Measurements from ENCODE around the gene NRIP1.
"Not testable (repeated sequence)": the region's sequence is repeated elsewhere in the genome, so short reads cannot be mapped to it uniquely, and the experiment has no call there.

NRIP1 gene

DNA sequence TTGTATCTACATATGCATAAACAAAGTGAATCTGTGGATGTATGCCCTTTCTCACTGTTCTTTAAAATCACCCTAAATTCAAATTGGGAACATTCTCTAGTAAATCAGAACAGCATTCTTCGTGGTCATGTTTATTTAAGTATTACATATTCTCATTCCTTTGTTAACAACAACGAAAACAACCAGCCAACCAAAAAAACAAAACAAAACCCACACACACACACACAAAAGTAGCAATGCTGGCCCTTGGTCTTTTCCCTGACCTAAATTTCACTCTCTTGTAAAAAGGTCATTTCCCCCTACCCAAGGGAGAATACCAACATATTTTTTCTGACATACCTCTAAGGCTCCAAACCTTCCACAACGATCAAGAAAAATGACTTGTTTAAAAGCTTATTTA is 102.6 kb downstream of the NRIP1 start:
- DNase-seq, result no peak

DNA sequence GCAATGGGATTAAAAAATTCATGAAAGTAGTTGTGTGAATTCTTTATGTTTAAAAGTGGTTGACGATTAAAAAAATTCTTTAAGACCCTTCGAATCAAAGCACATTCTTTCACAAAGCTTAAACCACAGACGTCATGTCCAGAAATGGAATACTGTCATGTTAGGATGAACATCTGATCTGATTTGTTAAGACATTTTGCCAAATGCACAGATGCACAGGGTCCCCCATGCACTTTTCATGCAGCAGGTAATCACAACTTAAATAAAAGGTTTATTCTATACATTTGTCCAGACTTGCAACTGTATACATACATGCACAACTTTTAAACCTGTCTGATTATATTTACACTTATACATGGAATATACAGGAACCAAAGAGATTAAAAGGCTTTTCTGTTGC is 103.3 kb downstream of the NRIP1 start:
- no peak for DNase-seq

DNA sequence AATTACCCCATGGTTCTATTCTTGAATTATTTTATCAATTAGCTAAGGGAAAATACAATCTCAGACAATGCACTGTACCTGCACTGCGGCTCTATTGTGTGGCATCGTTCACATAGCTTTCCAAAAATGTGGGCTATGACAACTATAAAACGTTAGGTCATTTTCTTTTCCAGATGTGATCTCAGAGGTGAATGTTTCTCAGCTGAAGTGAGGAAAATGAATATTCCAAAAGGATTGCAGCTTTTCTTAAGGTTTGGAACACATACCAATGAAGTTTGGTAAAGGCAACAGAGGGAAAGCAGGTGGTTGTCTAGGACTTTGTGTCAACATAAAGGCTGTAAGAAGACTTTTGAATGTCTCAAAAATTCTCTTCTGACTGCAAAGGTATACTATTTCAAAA is 105.5 kb downstream of the NRIP1 start:
- DNase-seq, result no peak

DNA sequence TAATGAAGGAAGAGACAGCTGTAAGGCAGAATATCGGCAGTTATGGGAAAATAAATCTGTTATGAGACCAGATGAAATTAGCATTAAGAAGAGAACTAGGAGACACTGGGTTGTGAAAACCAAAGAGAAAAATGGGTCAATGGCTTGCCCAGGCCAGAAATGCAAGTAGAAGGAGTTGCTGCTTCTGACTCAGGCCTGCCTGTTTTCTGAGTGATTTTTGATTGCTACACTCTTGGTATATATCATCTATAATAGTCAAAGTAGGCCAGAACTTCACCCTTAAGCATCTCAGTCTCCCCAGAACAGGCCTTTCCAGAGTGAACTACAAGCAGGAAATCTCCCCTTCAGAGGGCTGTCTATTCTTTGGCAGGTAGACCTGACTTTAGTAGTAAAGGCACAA is 107.0 kb downstream of the NRIP1 start:
- no peak for DNase-seq

DNA sequence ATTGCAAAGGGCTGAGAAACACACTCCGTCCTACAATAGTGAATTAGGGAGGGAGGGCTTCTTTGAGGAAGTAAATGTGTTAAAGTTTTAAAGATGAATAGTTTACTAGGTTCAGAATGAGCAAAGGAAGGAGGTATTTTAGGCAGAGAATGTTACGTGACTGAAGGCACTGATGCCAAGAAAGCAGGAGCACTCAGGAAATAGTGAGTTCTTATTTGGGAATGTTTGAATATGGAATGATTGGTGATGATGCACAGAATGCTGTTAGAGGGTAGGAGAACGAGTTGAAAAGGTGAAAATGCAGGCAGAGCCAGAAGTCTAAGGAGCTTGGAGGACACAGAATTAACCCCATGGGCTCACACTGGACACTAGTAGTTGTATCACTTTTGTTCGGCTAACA is 108.0 kb downstream of the NRIP1 start:
- DNase-seq, result no peak

DNA sequence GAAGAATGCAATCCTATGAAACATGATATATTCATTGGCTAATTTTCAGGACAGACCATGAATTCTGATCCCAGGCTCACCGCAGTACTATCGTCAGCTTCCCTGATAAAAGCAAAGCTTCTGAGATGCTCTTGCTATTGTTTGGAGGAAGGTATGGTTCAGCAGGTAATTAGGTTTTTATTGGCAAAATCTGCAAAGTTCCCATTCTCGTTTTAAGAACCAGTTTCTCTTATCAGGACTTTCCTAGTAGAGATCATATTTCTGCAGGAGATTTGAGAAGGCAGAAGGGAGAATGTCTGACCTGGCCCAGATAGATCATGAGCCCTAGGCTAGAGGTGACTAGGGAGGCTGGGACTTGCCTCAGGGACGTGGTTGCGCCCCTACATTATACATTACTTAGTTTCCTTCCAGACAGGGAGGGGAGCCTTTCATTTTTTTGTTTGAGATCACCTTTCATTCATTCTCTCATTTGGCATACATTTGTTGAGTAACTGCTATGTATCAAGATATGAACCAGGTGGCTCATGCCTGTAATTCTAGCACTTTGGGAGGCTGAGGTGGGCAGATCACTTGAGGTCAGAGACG is 108.8 kb downstream of the NRIP1 start:
- DNase-seq, result no peak

DNA sequence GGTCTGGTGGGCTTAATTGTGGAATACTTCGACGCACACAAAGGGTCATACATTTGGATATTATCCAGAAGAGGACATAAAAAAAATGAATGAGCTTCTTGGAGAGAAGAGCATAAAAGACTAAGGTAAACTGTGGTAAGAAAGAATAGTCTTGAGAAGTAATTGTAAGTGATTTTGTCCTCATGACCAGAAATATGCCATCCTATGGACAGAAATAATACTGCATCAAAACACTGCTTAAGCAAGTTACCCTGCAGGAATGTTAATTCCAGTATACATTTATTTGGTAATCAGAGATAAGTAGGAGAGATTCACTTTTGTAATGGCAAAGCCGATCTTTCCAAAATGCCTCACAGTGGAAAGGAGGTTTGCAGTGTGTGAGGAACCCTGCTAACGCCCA is 111.9 kb downstream of the NRIP1 start:
- DNase-seq, result no peak

DNA sequence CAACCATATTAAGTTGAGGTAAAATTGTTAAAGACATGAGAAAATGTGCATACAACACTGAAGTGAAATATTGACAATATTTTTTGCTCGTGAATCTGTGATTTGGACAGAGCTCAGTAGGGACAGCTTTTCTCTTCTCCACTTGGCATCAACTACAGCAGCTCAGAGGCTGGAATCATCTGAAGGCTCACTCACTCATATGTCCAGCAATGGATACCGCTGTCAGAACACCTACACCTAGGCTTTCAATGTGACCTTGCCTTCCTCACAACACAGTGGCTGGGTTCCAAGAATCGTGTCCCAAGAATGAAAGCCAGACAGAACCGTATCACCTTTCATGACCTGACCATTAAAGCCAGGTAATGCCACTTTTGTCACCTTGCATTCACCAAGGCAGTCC is 115.2 kb downstream of the NRIP1 start:
- no peak for DNase-seq

DNA sequence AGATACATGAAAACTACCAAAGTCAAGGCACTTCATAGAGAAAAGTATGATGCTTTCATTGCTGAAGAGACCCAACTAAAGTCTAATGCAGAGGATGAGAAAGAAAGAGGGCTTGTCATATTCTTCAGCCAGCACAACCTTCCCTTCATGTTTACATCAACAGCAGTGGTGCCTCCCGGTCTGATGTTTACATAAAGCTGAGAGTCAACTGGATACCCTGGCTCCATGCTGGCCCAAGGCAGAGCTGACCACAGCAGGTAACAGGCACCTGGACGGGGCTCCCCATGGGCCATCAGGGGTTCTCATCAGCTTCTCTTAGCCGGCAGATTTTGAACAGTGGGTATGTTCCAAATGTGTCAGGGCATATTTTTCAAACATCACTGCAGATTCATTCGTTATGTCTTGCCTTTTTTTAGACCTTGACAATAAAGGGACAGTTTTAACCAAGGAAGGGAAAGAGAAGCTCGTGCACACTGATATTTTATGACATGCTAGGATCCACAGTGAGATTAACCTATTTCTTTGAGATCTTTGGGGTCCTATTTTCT is 117.1 kb downstream of the NRIP1 start:
- no peak for DNase-seq

DNA sequence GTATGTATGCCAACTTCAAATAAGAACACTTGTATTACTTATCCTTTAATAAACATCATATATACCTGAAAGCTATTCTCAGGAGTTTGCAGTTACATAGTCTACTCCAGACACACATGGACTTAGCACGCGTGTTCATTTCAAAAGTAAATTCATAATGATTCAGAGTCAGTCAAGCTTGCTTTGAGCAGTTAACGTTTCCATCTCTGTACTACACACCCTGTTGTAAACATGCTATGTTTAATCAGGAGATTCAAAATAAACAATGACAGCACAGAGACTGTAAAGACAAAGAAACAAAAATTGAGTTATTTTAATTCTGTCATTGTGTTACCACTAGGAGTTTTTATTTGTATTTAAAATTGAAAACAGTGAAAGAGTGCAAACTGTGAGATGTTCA is 119.6 kb downstream of the NRIP1 start:
- no peak for DNase-seq

DNA sequence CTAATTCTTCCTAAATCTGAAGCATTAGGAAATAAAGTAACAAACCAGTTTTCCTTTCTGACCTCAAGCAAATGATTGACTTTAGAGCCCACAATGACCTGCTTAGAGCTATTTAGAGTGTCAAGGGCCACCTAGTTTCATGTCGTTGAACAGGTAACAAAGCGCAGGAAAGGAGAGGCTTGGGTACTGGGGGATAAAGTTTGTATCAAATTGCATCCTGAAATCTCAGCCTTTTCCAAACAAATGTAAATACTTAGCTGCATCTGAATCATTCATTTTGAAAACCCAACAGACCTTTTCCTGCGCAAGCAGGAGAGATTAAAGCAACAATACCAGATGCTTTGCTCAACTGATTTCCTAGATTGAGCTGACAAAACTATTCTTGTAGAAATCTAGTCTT is 121.2 kb downstream of the NRIP1 start:
- no peak for DNase-seq

DNA sequence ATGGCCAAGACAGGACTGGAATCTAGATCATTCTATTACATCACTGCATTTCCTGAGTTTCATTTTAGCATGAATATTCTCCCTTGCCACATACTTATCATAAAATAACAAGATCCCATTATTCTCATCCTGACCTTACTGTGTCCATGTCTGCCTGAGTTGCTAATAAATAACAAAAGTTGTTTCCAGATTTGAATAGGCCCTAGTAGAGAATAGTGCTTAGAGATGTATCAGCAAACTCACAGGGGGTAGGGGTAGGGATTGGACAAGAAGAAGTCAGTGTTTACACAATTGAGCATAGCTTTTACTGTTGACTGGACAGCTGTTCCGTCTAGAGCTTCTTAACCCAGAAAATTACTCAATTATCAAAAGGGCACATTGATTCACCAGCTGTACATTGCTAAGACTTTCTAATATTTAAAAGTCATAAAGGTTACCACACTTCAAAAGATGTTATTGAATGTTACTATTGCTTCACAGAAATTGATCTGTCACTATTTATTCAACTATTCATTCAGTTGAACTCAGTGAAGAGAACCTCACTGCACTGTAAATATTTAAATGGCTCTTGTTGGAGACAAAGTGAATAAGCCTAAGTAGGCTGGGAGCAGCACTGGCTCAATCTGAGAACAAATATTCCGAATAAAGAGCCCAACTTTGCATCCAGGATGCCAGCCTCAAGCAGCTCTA is 121.9 kb downstream of the NRIP1 start:
- no peak for DNase-seq

DNA sequence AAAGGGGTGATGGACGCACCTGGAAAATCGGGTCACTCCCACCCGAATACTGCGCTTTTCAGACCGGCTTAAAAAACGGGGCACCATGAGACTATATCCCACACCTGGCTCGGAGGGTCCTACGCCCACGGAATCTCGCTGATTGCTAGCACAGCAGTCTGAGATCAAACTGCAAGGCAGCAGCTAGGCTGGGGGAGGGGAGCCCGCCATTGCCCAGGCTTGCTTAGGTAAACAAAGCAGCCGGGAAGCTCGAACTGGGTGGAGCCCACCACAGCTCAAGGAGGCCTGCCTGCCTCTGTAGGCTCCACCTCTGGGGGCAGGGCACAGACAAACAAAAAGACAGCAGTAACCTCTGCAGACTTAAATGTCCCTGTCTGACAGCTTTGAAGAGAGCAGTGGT is 137.5 kb downstream of the NRIP1 start:
- not testable (repeated sequence) for DNase-seq

DNA sequence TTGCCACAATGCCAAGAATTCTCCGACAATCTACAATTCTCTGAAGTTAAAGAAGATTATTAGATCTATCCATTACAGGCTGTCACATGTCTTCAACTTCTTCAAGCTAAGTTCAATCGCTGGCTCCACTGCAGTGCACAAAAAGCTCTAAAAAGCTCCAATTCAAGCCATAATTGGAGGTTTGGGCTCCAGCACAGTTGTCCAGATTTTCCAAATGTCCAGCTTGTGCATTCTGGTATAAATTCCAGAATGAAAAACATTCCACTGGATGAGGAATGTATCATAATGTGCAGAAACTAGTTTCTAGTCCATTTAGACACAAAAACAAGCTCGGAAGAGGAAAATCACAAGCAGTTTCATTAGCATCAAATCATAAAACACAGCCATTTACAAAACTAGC is 138.6 kb downstream of the NRIP1 start:
- no peak for DNase-seq

DNA sequence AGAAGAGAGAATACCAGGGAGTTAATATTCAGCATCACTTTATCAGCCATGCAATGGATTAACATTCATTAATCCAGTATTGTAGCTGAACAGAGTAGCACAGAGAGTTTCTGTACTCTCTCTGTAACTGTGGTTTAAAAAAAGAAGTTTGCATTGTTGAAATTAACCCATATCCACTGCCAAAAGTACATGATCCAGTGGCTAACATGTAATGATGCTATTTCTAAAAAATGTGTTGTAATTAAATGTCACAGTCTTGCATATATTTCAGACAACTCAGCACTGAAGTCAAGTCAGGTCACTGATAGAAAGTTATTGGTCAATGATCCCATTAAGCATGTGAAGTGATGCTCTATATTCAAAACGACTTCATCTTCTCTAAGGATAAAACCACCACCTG is 141.3 kb downstream of the NRIP1 start:
- DNase-seq, result no peak

DNA sequence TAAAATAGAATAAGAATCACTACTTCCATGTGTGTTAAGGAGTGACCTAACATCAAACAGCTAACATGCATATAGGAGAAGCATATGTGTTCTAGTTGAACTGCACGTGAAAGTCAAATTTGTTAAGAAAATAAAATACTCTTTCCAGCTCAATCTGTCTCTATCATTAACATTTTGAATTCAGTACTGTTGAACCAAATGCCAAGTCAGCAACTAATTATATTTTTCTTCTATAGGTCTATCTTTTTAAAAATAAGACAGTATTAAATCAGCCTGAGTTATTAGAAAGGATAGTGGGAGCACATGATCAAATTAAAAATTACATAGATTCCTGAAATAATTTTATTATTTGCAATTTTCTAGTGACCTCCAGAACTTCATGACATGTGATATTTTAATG is 141.8 kb downstream of the NRIP1 start:
- no peak for DNase-seq

DNA sequence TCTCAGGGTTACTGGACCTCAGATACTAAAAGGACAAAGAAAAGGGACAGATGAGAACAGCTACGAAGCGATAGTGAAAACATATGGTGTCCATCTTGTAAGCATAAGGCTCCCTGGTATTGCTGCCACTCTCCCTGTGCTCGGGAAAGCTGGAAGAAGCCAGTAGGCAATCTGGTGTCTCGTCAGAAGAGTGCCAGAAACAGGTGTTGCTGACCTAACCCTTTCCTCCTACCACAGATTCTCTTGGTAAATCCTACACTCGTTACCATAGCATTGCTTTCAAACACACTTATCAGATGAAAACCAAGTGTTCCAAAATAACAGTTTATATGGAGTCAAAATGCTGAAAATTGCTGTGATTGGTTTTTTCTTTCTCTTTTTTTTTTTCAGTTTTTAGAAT is 146.3 kb downstream of the NRIP1 start:
- DNase-seq, result no peak

DNA sequence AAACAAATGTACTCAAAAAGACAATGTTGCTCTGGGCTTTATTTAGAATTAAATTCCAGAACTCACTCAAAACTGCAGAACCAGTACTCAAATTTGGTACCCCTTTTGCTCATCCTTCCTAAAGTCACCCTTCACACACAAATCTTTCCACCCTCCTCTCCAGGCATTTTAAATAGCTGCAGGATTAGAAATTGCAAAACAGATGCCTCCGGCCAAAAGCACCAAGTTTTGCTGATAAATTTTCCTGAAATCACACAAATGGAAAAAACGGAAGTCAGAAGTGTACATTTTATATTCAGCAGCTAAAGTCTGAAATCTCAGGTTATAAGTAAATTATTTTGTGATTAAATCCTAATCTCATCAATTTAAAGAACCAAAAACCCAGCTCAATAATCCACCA is 147.0 kb downstream of the NRIP1 start:
- DNase-seq, result no peak

DNA sequence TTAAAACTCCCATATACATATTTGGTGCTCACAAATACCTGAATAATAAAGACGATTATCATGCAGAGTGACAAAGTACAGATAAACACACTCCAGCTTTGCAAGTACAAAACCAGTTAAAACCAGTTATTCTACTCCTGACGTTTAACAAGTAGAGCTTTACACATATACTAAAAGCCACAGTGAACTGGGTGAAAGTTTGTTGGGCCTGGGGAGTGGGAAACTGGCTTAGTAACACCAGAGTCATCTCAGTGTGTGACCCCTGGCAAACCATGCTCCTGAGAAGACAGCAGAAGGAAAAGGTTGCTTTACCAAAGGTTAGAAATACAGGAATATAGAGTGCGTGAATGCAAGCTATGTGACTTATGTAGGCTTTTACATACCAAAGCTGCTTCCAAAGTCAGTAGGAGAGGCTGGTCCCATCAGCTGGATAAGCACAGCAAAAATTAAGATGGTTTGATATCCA is 148.1 kb downstream of the NRIP1 start:
- no peak for DNase-seq

DNA sequence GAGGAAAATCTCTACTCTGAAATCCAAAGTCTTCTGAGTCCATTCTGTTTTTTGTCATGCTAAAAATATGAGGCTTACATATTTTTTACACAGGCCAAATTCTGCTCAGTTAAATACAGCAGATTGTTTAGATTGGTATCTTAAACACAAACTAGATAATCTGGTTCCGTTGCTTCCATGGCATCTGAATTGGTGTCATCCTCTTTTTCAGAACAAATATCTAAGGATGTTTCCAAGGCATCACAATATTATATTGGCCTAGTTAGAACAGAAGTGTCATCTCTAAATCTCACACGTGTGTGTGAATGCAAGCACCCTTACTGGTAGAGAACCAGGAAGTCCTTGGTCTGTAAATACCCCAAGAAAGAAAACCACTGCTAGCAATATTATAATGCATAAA is 151.2 kb downstream of the NRIP1 start:
- no peak for DNase-seq

DNA sequence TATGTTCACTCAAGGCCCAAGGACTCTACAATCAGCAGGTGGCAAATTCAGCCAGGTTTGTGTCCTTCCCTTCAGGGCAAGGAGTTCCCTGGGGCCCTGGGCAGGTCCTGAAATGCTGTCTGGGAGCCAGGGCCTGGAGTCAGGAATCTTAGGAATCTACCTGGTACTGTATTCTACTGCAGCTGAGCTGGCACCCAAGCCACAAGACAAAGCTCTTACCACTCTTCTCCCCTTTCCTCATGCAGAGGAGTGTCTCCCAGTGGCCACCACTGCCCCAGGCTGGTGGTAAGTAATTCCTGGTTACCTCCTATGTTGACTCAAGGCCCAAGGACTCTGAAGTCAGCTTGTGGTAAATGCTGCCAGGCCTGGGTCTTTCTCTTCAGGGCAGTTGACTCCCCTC is 153.4 kb downstream of the NRIP1 start:
- DNase-seq, result no peak

Measured in CD4-positive, alpha-beta T cell treated with Interleukin-10 for 1 hour (primary cell).